Ascending aorta (tissue), 2 donors: Measurements from ENCODE around the gene ZIC4. TPM values are rescaled to one million over a fixed set of nuclear protein-coding genes. Genes with fewer than 3 reads are reported as not detected.

Experiments
- DNase-seq, 2 donors: peaks; one replicate each; pipeline ENCODE4 v3.0.0-alpha.2; 2019; ENCODE audit warnings: low spot score in 2 of 2
- H3K27ac ChIP-seq, 2 donors: fragments of 200-600 bp; sonication (generic); one replicate each; pipeline ENCODE4 v1.5.1; 2016 to 2017; ENCODE audit warnings: mild to moderate bottlenecking in 1 of 2
- H3K27me3 ChIP-seq: fragments of 200-600 bp; sonication (generic); one replicate; pipeline ENCODE4 v1.5.1; 2017
- H3K36me3 ChIP-seq, 2 donors: fragments of 200-600 bp; sonication (generic); one replicate each; pipeline ENCODE4 v1.5.1; 2016
- H3K4me1 ChIP-seq, 2 donors: fragments of 200-600 bp; sonication (generic); one replicate each; pipeline ENCODE4 v1.5.1; 2016 to 2017; ENCODE audit warnings: mild to moderate bottlenecking in 1 of 2
- H3K4me3 ChIP-seq, 2 donors: fragments of 200-600 bp; sonication (generic); one replicate each; pipeline ENCODE4 v1.5.1; 2016 to 2017; ENCODE audit warnings: mild to moderate bottlenecking in 1 of 2
- H3K9me3 ChIP-seq, 2 donors: fragments of 200-600 bp; sonication (generic); one replicate each; pipeline ENCODE4 v1.5.1; 2016
- CTCF ChIP-seq, 3 experiments: fragments of 200-600 bp in 2 of 3; fragments of 450-650 bp in 1 of 3; sonication (generic) in 2 of 3; IDR thresholded peaks; one replicate each; pipeline ENCODE4 v1.5.1; 2016 to 2019; ENCODE audit warnings: antibody characterized with exemption in 3 of 3, mild to moderate bottlenecking in 1 of 3, moderate library complexity in 1 of 3
- intact Hi-C: fragments of 100-400 bp; cut with DNase I; formaldehyde crosslinking; loops from one replicate; pipeline ENCODE4 v1.15.1; 2023
- total RNA-seq: library from RNA; depleted of rRNA; stranded (reverse); fragments of >200 nt; gene quantifications from one replicate; pipeline ENCODE4 v1.1.0, GENCODE V29; 2016

Gene ZIC4
- total RNA-seq, 1 donor from 2014 or later, result not detected

GRCh38 chr3:147354623-147355022 lies 51.7 kb downstream of the ZIC4 start:
- Histone ChIP-seq H3K27ac (no peak overlapping the region), H3K4me1 (no peaks in the 10 kb centered on the region), H3K36me3 (no peaks in the 10 kb centered on the region), H3K4me3 (no peak overlapping the region), H3K9me3 (no peaks in the 10 kb centered on the region), H3K27me3 (peaks cover 19% of the 10 kb centered on the region)
- no peak for DNase-seq
- TF ChIP-seq CTCF (IDR thresholded peaks at IDR 0.05), result no peak
- intact Hi-C loops, result no loop called here

GRCh38 chr3:147351301-147351700 lies 55.0 kb downstream of the ZIC4 start:
- Histone ChIP-seq H3K9me3 (no peaks in the 10 kb centered on the region), H3K27me3 (peaks cover 5% of the 10 kb centered on the region), H3K36me3 (no peaks in the 10 kb centered on the region), H3K4me3 (no peak overlapping the region), H3K27ac (no peak overlapping the region), H3K4me1 (no peaks in the 10 kb centered on the region)
- intact Hi-C loops, result no loop called here
- no peak for DNase-seq
- TF ChIP-seq CTCF (IDR thresholded peaks at IDR 0.05), result no peak

DNA sequence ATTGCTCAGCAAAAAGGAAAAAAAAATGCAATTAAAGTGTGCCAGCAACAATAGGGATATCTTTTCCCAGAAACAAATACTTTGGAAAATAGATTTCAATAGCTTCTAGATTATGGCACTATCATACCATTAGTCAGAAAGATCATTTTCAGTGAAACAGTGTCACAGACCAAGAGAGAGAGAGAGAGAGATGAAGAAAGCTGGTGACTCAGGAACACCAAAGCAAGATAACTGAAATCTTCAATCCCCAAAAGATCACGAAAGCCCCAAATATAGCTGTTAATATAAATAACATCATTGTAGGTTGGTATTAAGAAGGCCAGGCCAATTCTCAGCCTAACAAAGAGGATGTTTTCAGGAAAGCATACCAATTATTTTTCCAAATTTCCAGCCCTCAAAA lies 57.4 kb downstream of the ZIC4 start:
- no peak overlapping the region for H3K4me3 ChIP-seq
- no peak for DNase-seq
- no peak overlapping the region for H3K27ac ChIP-seq
- intact Hi-C loops, result no loop called here
- H3K9me3 ChIP-seq, result no peaks in the 10 kb centered on the region
- no peaks in the 10 kb centered on the region for H3K27me3 ChIP-seq
- H3K4me1 ChIP-seq, result no peaks in the 10 kb centered on the region
- H3K36me3 ChIP-seq, result no peaks in the 10 kb centered on the region
- TF ChIP-seq CTCF (IDR thresholded peaks at IDR 0.05), result no peak

- no peak for TF ChIP-seq CTCF (IDR thresholded peaks at IDR 0.05)
- no peaks in the 10 kb centered on the region for H3K9me3 ChIP-seq
- H3K27ac ChIP-seq, result no peak overlapping the region
- H3K4me3 ChIP-seq, result no peak overlapping the region
- H3K27me3 ChIP-seq, result no peaks in the 10 kb centered on the region
- DNase-seq, result no peak
- no peaks in the 10 kb centered on the region for H3K36me3 ChIP-seq
- intact Hi-C loops, result no loop called here
- H3K4me1 ChIP-seq, result no peaks in the 10 kb centered on the region
Measured at GRCh38 chr3:147343926-147344325, 62.4 kb downstream of the ZIC4 start.

- Histone ChIP-seq H3K36me3 (no peaks in the 10 kb centered on the region), H3K4me3 (no peak overlapping the region), H3K9me3 (no peaks in the 10 kb centered on the region), H3K27me3 (no peaks in the 10 kb centered on the region), H3K27ac (no peak overlapping the region), H3K4me1 (no peaks in the 10 kb centered on the region)
- no peak for DNase-seq
- intact Hi-C loops, result no loop called here
- TF ChIP-seq CTCF (IDR thresholded peaks at IDR 0.05), result no peak
Measured at GRCh38 chr3:147341727-147342126, 64.6 kb downstream of the ZIC4 start.

GRCh38 chr3:147336543-147337278 lies 69.6 kb downstream of the ZIC4 start:
- no peak overlapping the region for H3K27ac ChIP-seq
- no peak for TF ChIP-seq CTCF (IDR thresholded peaks at IDR 0.05)
- DNase-seq, result no peak
- no peaks in the 10 kb centered on the region for H3K36me3 ChIP-seq
- no peak overlapping the region for H3K4me3 ChIP-seq
- no peaks in the 10 kb centered on the region for H3K4me1 ChIP-seq
- no peaks in the 10 kb centered on the region for H3K27me3 ChIP-seq
- no peaks in the 10 kb centered on the region for H3K9me3 ChIP-seq
- intact Hi-C loops, result no loop called here
